H4 (cell line): Measurements from ENCODE around the gene CACNA2D3. TPM values are rescaled to one million over a fixed set of nuclear protein-coding genes. Genes with fewer than 3 reads are reported as not detected.

Experiments
- DNase-seq: peaks from one replicate; pipeline ENCODE4 v3.0.0-alpha.2; 2015; ENCODE audit warnings: low spot score
- total RNA-seq: library from RNA; depleted of rRNA; stranded (reverse); fragments of >200 nt; shearing (Covaris generic); gene quantifications from 2 replicates; pipeline ENCODE4 v1.2.3, GENCODE V29; 2014

Gene CACNA2D3
- total RNA-seq, 1 experiment from 2014 or later, result 4.3 TPM

GRCh38 chr3:54127499-54128056, 5.2 kb downstream of the CACNA2D3 start:
- DNase-seq, result no peak

- no peak for DNase-seq
Measured at GRCh38 chr3:54131026-54131605, 8.8 kb downstream of the CACNA2D3 start.

- no peak for DNase-seq
Measured at GRCh38 chr3:54131890-54132289, 9.5 kb downstream of the CACNA2D3 start.

GRCh38 chr3:54132685-54133084, 10.3 kb downstream of the CACNA2D3 start:
- no peak for DNase-seq

GRCh38 chr3:54133196-54133595, 10.8 kb downstream of the CACNA2D3 start:
- no peak for DNase-seq

- DNase-seq, result no peak
Measured at GRCh38 chr3:54134155-54134554, 11.8 kb downstream of the CACNA2D3 start.

- DNase-seq, result no peak
Measured at GRCh38 chr3:54134713-54135112, 12.4 kb downstream of the CACNA2D3 start.

- DNase-seq, result no peak
Measured at GRCh38 chr3:54137311-54137710, 15.0 kb downstream of the CACNA2D3 start.

GRCh38 chr3:54138937-54139547, 16.7 kb downstream of the CACNA2D3 start:
- DNase-seq, result no peak

GRCh38 chr3:54139630-54140029, 17.3 kb downstream of the CACNA2D3 start:
- DNase-seq, result no peak

GRCh38 chr3:54144284-54144683, 21.9 kb downstream of the CACNA2D3 start:
- DNase-seq, result no peak

- DNase-seq, result peak; percentile 53
Measured at GRCh38 chr3:54146506-54147239, 24.3 kb downstream of the CACNA2D3 start.

- no peak for DNase-seq
Measured at GRCh38 chr3:54150864-54151467, 28.6 kb downstream of the CACNA2D3 start.

GRCh38 chr3:54153477-54153876, 31.1 kb downstream of the CACNA2D3 start:
- no peak for DNase-seq

- no peak for DNase-seq
Measured at GRCh38 chr3:54157860-54158259, 35.5 kb downstream of the CACNA2D3 start.

GRCh38 chr3:54159917-54160316, 37.6 kb downstream of the CACNA2D3 start:
- no peak for DNase-seq

GRCh38 chr3:54163441-54163840, 41.1 kb downstream of the CACNA2D3 start:
- no peak for DNase-seq

GRCh38 chr3:54164192-54164975, 42.0 kb downstream of the CACNA2D3 start:
- no peak for DNase-seq

- DNase-seq, result no peak
Measured at GRCh38 chr3:54165865-54166264, 43.5 kb downstream of the CACNA2D3 start.

- no peak for DNase-seq
Measured at GRCh38 chr3:54167999-54168398, 45.6 kb downstream of the CACNA2D3 start.

- no peak for DNase-seq
Measured at GRCh38 chr3:54168451-54168850, 46.1 kb downstream of the CACNA2D3 start.

GRCh38 chr3:54169524-54169923, 47.2 kb downstream of the CACNA2D3 start:
- no peak for DNase-seq
